Measurements from ENCODE around the gene TICRR. TPM values are rescaled to one million over a fixed set of nuclear protein-coding genes. Genes with fewer than 3 reads are reported as not detected.
A peak's percentile ranks its signal among the peaks of the same experiment; 100 is the strongest.

Gene TICRR
- total and polyA plus RNA-seq, 2 of the 8 experiments (the other 6 are each of a cell fraction or from before 2014, with no cell fraction given): 13.1 to 34.8 TPM

DNA sequence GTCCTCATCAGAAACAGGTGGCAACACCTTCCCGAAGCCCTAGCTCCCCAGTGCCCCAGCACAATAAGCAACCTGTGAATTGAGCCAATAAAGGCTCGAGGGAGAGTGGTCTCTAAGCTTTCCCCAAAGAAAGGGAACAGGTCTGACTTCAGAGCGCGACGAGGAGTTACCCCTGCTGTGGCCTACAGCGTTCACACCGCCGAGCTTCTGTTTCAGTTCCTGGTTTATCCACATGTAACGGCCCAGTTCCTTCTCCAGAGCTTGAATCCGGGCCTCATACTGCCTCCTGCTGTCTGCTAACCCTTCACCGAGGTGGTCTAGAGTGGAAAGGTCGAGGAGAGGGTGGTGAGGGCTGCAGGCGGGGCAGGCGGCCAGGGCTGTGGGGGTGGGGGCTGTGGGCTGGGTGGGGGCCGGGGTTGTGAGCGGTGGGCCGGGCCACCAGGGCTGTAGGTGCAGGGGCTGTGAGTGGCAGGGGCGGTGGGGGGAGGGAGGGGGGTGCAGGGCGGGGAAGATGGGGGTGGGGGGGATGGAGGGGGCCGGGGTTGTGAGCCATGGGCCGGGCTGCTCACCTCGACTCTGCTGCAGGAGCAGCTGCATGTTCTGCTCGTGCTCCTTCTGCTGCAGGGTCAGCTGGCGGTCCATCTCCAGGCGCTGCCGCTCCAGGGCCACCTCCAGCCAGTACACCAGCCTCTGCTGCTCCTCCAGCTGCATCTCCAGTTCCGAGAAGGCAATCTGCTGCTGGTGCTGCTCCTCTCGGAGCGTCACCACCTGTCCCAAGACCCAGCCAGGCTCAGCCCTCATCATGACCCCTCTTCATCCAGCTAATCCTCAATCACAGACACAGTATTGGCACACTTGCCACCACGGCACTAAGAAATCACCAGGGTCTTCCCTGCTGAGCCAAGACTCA, 53.8 kb downstream of the TICRR start:
- TF ChIP-seq KDM1A (IDR thresholded peaks at IDR 0.05; ENCODE audit: borderline replicate concordance, low read length) (no peak), BACH1 (IDR thresholded peaks at IDR 0.05; ENCODE audit: low read length) (no peak), CEBPB (IDR thresholded peaks at IDR 0.05; ENCODE audit: low read depth, low read length) (no peak), RXRA (IDR thresholded peaks at IDR 0.05; ENCODE audit: insufficient read depth, low read depth, low read length) (no peak), POLR2AphosphoS5 (IDR thresholded peaks at IDR 0.05; ENCODE audit: low read depth, low read length) (0 out of 2 replicates have a peak, but pooled peaks have one; percentile 21), SIX5 (IDR thresholded peaks at IDR 0.05; ENCODE audit: low read depth, low read length) (no peak), POLR2A (IDR thresholded peaks at IDR 0.05; ENCODE audit: control extremely low read depth in 1 of 2, low read depth in 2 of 2, low read length in 2 of 2) (no peak)
- Histone ChIP-seq H3K23ac (ENCODE audit: insufficient read length) (no peak overlapping the region), H3K27me3 (replicated peaks in 1 of 4; ENCODE audit: control insufficient read depth in 3 of 4, extremely low read depth in 1 of 4, insufficient read depth in 3 of 4, low read length in 3 of 4) (no peaks in the 10 kb centered on the region; a peak in 1 of 7 replicates), H2BK20ac (ENCODE audit: low read length) (no peak overlapping the region), H3K79me2 (ENCODE audit: control insufficient read depth in 1 of 2, insufficient read depth in 2 of 2, low read length in 2 of 2) (no peaks in the 10 kb centered on the region), H3K4me2 (ENCODE audit: insufficient read depth in 1 of 2, low read depth in 2 of 2, low read length in 2 of 2) (no peak overlapping the region), H3K79me1 (ENCODE audit: low read depth, low read length) (peaks cover 3% of the 10 kb centered on the region; the same call in 1 of the 2 replicates), H4K5ac (ENCODE audit: insufficient read length, low read depth, low read length) (no peak overlapping the region), H2BK15ac (ENCODE audit: low read length) (no peak overlapping the region), H3K9ac (replicated peaks in 1 of 4; ENCODE audit: extremely low read depth in 1 of 4, low read depth in 3 of 4, low read length in 3 of 4) (no peak overlapping the region), H3K4ac (replicated peaks; ENCODE audit: insufficient read length, low read depth, low read length) (no peak overlapping the region), H3K9me3 (ENCODE audit: insufficient read depth in 2 of 2, low read depth in 1 of 2, low read length in 1 of 2) (peaks cover 9 to 31% of the 10 kb centered on the region in 2 experiments; a peak in 3 of 4 replicates), H4K20me1 (replicated peaks in 1 of 2; ENCODE audit: control insufficient read depth in 1 of 2, insufficient read depth in 2 of 2, low read length in 2 of 2) (peaks cover 6 to 28% of the 10 kb centered on the region in 2 experiments), H2AFZ (ENCODE audit: low read length) (no peak overlapping the region), H3K36me3 (ENCODE audit: control insufficient read depth in 2 of 4, insufficient read depth in 4 of 4, low read length in 3 of 4) (peaks cover 51 to 98% (median 86%) of the 10 kb centered on the region in 4 experiments), H4K91ac (replicated peaks; ENCODE audit: insufficient read length, low read length) (no peak overlapping the region), H3K56ac (replicated peaks; ENCODE audit: insufficient read length, low read depth, low read length) (no peak overlapping the region), H3K4me1 (replicated peaks in 1 of 4; ENCODE audit: control insufficient read depth in 3 of 4, insufficient read depth in 4 of 4, low read length in 3 of 4) (no peaks in the 10 kb centered on the region), H3K14ac (ENCODE audit: insufficient read length) (no peak overlapping the region), H2BK12ac (ENCODE audit: low read depth, low read length) (no peak overlapping the region), H2BK5ac (ENCODE audit: low read depth, low read length) (no peak overlapping the region), H3K18ac (ENCODE audit: extremely low read depth, low read length) (no peak overlapping the region), H2AK5ac (ENCODE audit: low read depth, low read length) (no peak overlapping the region), H3K27ac (ENCODE audit: low read depth, low read length) (no peak overlapping the region), H2BK120ac (replicated peaks; ENCODE audit: low read depth, low read length) (no peak overlapping the region), H3K23me2 (ENCODE audit: low read depth, low read length) (no peaks in the 10 kb centered on the region), H3K4me3 (ENCODE audit: extremely low read depth in 1 of 4, insufficient read depth in 2 of 4, low read depth in 3 of 4, low read length in 4 of 4) (no peak overlapping the region), H4K8ac (ENCODE audit: extremely low read depth, insufficient read depth, low read length) (no peak overlapping the region)
- WGBS, 2 experiments (ENCODE audit: extremely low coverage in 1 of 2, insufficient coverage in 1 of 2, insufficient read length in 1 of 2, insufficient replicate concordance in 2 of 2, low coverage in 1 of 2, low lambda C conversion rate in 2 of 2, missing lambda C conversion rate in 1 of 2): 90% methylated on average over 19 of the region's 30 CpGs; no CpG with 5 or more reads in 1 of the 2 experiments
- POLR2A ChIA-PET (ENCODE audit: partially characterized antibody): interaction anchor here (0.5 to 1.2 kb wide), 3 partner anchors 13 to 32 kb away, joined by 3 to 4 read pairs (median 3); no protein-coding TSS in a partner anchor
- no peak for FAIRE-seq
- CTCF ChIA-PET (ENCODE audit: partially characterized antibody): interaction anchor here (0.7 to 1.4 kb wide), 3 partner anchors 17 to 18 kb away, joined by 3 to 5 read pairs (median 5); no protein-coding TSS in a partner anchor
- DNase-seq (ENCODE audit: low read depth in 1 of 2, low spot score in 2 of 2): no peak
